ENCODE results near the gene MLLT1. TPM values are rescaled to one million over a fixed set of nuclear protein-coding genes. Genes with fewer than 3 reads are reported as not detected.

Gene MLLT1
- total RNA-seq, 1 donor from 2014 or later, result 23.1 TPM

GRCh38 chr19:6248844-6249243 is 30.9 kb downstream of the MLLT1 start:
- no peak for DNase-seq (ENCODE audit: low read depth)
- Histone ChIP-seq H3K4me3 (ENCODE audit: low read depth, low read length) (no peak overlapping the region), H3K36me3 (ENCODE audit: control insufficient read depth, insufficient read depth, low read length) (no peaks in the 10 kb centered on the region), H3K27me3 (ENCODE audit: control insufficient read depth, insufficient read depth, low read length) (no peaks in the 10 kb centered on the region)
- TF ChIP-seq, protein P1, sequence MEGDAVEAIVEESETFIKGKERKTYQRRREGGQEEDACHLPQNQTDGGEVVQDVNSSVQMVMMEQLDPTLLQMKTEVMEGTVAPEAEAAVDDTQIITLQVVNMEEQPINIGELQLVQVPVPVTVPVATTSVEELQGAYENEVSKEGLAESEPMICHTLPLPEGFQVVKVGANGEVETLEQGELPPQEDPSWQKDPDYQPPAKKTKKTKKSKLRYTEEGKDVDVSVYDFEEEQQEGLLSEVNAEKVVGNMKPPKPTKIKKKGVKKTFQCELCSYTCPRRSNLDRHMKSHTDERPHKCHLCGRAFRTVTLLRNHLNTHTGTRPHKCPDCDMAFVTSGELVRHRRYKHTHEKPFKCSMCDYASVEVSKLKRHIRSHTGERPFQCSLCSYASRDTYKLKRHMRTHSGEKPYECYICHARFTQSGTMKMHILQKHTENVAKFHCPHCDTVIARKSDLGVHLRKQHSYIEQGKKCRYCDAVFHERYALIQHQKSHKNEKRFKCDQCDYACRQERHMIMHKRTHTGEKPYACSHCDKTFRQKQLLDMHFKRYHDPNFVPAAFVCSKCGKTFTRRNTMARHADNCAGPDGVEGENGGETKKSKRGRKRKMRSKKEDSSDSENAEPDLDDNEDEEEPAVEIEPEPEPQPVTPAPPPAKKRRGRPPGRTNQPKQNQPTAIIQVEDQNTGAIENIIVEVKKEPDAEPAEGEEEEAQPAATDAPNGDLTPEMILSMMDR (IDR thresholded peaks at IDR 0.05; ENCODE audit: insufficient read depth, low read length, poor library complexity, severe bottlenecking), result no peak

GRCh38 chr19:6248341-6248740 is 31.4 kb downstream of the MLLT1 start:
- Histone ChIP-seq H3K36me3 (ENCODE audit: control insufficient read depth, insufficient read depth, low read length) (no peaks in the 10 kb centered on the region), H3K4me3 (ENCODE audit: low read depth, low read length) (no peak overlapping the region), H3K27me3 (ENCODE audit: control insufficient read depth, insufficient read depth, low read length) (no peaks in the 10 kb centered on the region)
- TF ChIP-seq, protein P1 (IDR thresholded peaks at IDR 0.05; ENCODE audit: insufficient read depth, low read length, poor library complexity, severe bottlenecking), result no peak
- no peak for DNase-seq (ENCODE audit: low read depth)

DNA sequence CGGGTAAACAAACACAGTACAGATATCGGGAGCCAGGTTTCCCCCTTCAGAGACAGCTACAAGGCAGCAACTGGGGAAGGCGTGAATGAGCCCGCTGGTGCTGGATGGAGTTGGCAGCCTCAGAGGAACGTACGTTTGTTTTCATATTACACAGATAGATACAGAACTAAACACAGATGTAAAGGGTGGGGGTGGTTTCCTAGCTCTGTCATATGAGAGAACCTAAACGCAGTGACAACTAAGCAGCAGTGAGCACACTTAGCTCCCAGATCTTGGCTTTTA is 32.8 kb downstream of the MLLT1 start:
- Histone ChIP-seq H3K36me3 (ENCODE audit: control insufficient read depth, insufficient read depth, low read length) (no peaks in the 10 kb centered on the region), H3K27me3 (ENCODE audit: control insufficient read depth, insufficient read depth, low read length) (no peaks in the 10 kb centered on the region), H3K4me3 (ENCODE audit: low read depth, low read length) (no peak overlapping the region)
- DNase-seq (ENCODE audit: low read depth), result no peak
- TF ChIP-seq, protein P1 (IDR thresholded peaks at IDR 0.05; ENCODE audit: insufficient read depth, low read length, poor library complexity, severe bottlenecking), result no peak

DNA sequence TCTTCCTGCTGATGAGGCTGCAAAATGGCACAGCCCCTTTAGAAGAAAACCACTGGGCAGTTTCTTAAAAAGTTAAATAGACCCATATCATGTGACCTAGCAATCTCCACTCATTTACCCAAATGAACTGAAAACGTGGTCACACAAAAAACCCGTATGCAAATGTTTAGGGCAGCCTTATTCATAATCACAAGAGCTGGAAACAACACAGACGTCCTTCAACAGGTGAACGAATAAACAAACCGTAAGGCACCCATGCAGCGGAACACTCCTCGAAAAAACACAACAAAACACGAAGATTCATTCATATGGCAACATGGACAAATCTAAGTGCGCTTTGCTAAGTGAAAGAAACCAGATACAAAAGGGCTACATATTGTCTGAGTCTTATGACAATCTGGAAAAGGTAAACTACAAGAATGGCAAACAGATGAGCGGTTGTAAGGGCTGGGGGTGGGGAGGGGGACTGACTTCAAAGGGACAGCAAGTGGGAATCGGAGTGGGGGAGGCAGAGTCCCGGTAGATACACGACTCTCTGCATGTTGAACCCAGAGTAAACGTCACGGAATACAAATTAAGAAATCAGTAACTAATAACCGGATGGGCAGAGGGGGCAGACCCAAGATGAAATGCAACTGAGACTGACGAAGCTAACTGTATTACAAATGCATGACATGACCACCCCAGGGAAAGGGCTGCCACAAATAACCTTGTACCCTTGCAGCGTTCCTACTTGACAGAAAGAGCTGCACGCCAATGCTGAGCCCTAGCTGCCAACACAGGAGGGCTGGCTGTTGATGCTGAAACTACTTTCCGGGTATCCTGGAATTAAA is 33.4 kb downstream of the MLLT1 start:
- H3K27me3 ChIP-seq (ENCODE audit: control insufficient read depth, insufficient read depth, low read length), result no peaks in the 10 kb centered on the region
- H3K36me3 ChIP-seq (ENCODE audit: control insufficient read depth, insufficient read depth, low read length), result no peaks in the 10 kb centered on the region
- no peak overlapping the region for H3K4me3 ChIP-seq (ENCODE audit: low read depth, low read length)
- TF ChIP-seq, protein P1 (IDR thresholded peaks at IDR 0.05; ENCODE audit: insufficient read depth, low read length, poor library complexity, severe bottlenecking), result no peak
- no peak for DNase-seq (ENCODE audit: low read depth)

DNA sequence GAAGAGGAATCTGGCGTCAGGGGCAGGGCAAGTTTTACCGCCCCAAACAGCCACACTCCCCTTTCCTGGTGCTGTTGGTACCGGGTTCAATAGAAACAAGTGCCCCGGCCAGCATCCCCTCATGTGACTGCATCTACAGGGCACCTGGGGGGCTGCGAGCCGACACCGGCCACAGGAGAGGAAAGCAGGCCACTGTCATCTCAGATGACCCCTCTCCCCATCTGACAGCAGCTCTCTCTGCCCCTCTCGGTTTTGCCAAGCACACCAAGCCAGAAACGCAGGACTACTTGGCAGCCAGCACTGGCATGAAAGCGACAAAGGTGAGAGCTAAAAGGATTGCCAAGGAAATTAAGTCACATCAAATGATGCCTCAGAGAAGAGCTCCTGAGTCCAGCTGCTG is 37.1 kb downstream of the MLLT1 start:
- TF ChIP-seq, protein P1 (IDR thresholded peaks at IDR 0.05; ENCODE audit: insufficient read depth, low read length, poor library complexity, severe bottlenecking), result no peak

More for the DNA sequence above, 37.1 kb downstream of the MLLT1 start:
- no peak overlapping the region for H3K4me3 ChIP-seq (ENCODE audit: low read depth, low read length)
- DNase-seq (ENCODE audit: low read depth), result no peak
- H3K27me3 ChIP-seq (ENCODE audit: control insufficient read depth, insufficient read depth, low read length), result no peaks in the 10 kb centered on the region
- no peaks in the 10 kb centered on the region for H3K36me3 ChIP-seq (ENCODE audit: control insufficient read depth, insufficient read depth, low read length)
